Upper lobe of right lung (tissue), 1 donor: ENCODE data around the gene SLC5A8. TPM values are rescaled to one million over a fixed set of nuclear protein-coding genes. Genes with fewer than 3 reads are reported as not detected.

ENCODE experiments used
- ATAC-seq: fragments of 200-7000 bp; cut with Tn5 transposase; one replicate; pipeline ENCODE4 v1.9.1; 2020; ENCODE audit warnings: mild to moderate bottlenecking, moderate library complexity
- DNase-seq: peaks from one replicate; pipeline ENCODE4 v3.0.0-alpha.2; 2020
- H3K27ac ChIP-seq: fragments of 200-600 bp; one replicate; pipeline ENCODE4 v1.8.0; 2022
- H3K27me3 ChIP-seq: fragments of 200-600 bp; one replicate; pipeline ENCODE4 v1.8.0; 2022; ENCODE audit warnings: mild to moderate bottlenecking
- H3K36me3 ChIP-seq: fragments of 200-600 bp; one replicate; pipeline ENCODE4 v1.8.0; 2022
- H3K4me1 ChIP-seq: fragments of 200-600 bp; one replicate; pipeline ENCODE4 v1.8.0; 2022
- H3K4me3 ChIP-seq: fragments of 200-600 bp; one replicate; pipeline ENCODE4 v1.8.0; 2022; ENCODE audit warnings: mild to moderate bottlenecking
- H3K9me3 ChIP-seq: fragments of 200-600 bp; one replicate; pipeline ENCODE4 v1.8.0; 2022
- intact Hi-C: fragments of 100-400 bp; cut with DNase I; formaldehyde crosslinking; loops from one replicate; pipeline ENCODE4 v1.11.0; 2022
- total RNA-seq: library from RNA; stranded (reverse); fragmentation: NEBNext Ultra II Directional; extraction: Animal tissue kit (Norgen Biotek cat#: 25700); gene quantifications from one replicate; pipeline ENCODE4 v1.2.1, GENCODE V29; 2021
- TF ChIP-seq, protein P1 (sequence below): fragments of 200-600 bp; IDR thresholded peaks from one replicate; pipeline ENCODE4 v1.8.0; 2022; ENCODE audit warnings: antibody characterized with exemption
- donor health status: DM: no; HTN: yes; CAD: no; lungs with severe emphysema.

The SLC5A8 gene
- total RNA-seq, 1 donor from 2014 or later: 2.8 TPM

GRCh38 chr12:101107032-101107763 is 102.8 kb downstream of the SLC5A8 start:
- Histone ChIP-seq H3K4me3 (no peak overlapping the region), H3K27ac (no peak overlapping the region), H3K9me3 (peaks cover 9% of the 10 kb centered on the region), H3K36me3 (no peaks in the 10 kb centered on the region), H3K4me1 (no peaks in the 10 kb centered on the region), H3K27me3 (no peaks in the 10 kb centered on the region)
- TF ChIP-seq, protein P1, sequence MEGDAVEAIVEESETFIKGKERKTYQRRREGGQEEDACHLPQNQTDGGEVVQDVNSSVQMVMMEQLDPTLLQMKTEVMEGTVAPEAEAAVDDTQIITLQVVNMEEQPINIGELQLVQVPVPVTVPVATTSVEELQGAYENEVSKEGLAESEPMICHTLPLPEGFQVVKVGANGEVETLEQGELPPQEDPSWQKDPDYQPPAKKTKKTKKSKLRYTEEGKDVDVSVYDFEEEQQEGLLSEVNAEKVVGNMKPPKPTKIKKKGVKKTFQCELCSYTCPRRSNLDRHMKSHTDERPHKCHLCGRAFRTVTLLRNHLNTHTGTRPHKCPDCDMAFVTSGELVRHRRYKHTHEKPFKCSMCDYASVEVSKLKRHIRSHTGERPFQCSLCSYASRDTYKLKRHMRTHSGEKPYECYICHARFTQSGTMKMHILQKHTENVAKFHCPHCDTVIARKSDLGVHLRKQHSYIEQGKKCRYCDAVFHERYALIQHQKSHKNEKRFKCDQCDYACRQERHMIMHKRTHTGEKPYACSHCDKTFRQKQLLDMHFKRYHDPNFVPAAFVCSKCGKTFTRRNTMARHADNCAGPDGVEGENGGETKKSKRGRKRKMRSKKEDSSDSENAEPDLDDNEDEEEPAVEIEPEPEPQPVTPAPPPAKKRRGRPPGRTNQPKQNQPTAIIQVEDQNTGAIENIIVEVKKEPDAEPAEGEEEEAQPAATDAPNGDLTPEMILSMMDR: no peak
- DNase-seq: no peak
- no peak for ATAC-seq
- intact Hi-C loops: no loop called here

Other genes starting within 250 kb of the SLC5A8 start
- gene UTP20, start 69.9 kb upstream of the SLC5A8 start, total RNA-seq: 14.0 TPM
- gene ARL1, start 197.5 kb upstream of the SLC5A8 start, total RNA-seq: 78.9 TPM